Vagina (tissue), 2 donors: Measurements from ENCODE around the gene FADS2.

Experiments used
- CTCF ChIP-seq, 3 experiments: fragments of 450-650 bp in 2 of 3; fragments of 200-600 bp in 1 of 3; sonication (generic) in 1 of 3; IDR thresholded peaks; one replicate each; pipeline ENCODE4 v1.5.1; 2017 to 2019; ENCODE audit warnings: antibody characterized with exemption in 3 of 3, mild to moderate bottlenecking in 2 of 3, moderate library complexity in 2 of 3
- POLR2A ChIP-seq, 2 donors: fragments of 450-650 bp; IDR thresholded peaks; one replicate each; pipeline ENCODE4 v1.6.1; 2017; ENCODE audit warnings: antibody characterized with exemption in 2 of 2, mild to moderate bottlenecking in 2 of 2, moderate library complexity in 2 of 2
- POLR2AphosphoS5 ChIP-seq, 2 donors: sonication (generic); formaldehyde crosslinking; IDR thresholded peaks; one replicate each; pipeline ENCODE4 v1.9.0; 2017; ENCODE audit warnings: antibody characterized with exemption in 2 of 2, mild to moderate bottlenecking in 2 of 2, low read depth in 1 of 2; ENCODE audit not compliant: insufficient read depth in 1 of 2

DNA sequence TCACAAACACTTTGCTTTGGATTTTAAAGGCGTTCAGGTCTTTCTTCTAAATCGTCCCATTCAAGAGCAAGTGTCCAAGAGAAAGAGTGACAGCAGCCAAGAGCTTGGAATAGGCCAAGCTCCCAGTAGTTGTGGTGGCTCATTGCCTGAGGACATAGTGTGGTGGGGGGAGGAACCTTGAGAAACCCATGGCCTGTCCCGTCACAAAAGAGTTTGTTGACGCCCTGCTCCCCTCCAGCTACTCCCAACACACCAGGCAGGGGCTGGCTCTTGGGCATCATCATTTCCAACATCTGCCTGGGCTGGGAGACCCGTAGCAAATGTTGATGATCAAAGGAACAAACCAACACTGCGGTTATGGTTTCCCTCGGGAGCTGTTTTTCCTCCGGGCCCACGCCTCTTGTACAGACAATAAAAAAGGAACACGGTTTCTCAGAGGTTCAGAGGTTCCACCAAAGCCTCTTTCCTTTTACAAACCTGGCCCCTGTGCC lies 42.5 kb downstream of the FADS2 start:
- TF ChIP-seq CTCF (IDR thresholded peaks at IDR 0.05) (no peak), POLR2A (IDR thresholded peaks at IDR 0.05) (no peak), POLR2AphosphoS5 (IDR thresholded peaks at IDR 0.05; ENCODE audit: insufficient read depth in 1 of 2, low read depth in 1 of 2) (no peak)
